PC-3 (cell line): Measurements from ENCODE around the gene ADORA2B.
"Not testable (repeated sequence)": the region's sequence is repeated elsewhere in the genome, so short reads cannot be mapped to it uniquely, and the experiment has no call there.

Experiments
- EZH2phosphoT487 ChIP-seq: fragments of 300-600 bp; sonication (generic); IDR thresholded peaks from 2 replicates; pipeline ENCODE4 v1.6.1; 2018; ENCODE audit warnings: mild to moderate bottlenecking, antibody characterized with exemption, low read length, borderline replicate concordance
- TF ChIP-seq, protein P1 (sequence below): fragments of 300-600 bp; sonication (generic); conservative IDR thresholded peaks from 2 replicates; pipeline ENCODE4 v1.5.1; 2017; ENCODE audit warnings: antibody characterized with exemption, low read depth, mild to moderate bottlenecking, low read length

DNA sequence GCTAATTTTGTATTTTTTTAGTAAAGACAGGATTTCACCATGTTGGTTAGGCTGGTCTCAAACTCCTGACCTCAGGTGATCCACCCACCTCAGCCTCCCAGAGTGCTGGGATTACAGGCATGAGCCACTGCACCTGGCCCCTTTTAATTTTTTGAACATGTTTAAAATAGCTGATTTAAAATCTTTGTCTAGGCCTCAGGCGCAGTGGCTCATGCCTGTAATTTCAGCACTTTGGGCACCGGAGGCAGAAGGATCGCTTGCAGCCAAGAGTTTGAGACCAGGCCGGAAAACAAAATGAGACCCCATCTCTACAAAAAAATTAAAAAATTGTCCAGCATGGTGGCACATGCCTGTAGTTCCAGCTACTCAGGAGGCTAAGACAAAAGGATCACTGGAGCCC lies 8.4 kb upstream of the ADORA2B start:
- not testable (repeated sequence) for TF ChIP-seq EZH2phosphoT487
- TF ChIP-seq, protein P1, sequence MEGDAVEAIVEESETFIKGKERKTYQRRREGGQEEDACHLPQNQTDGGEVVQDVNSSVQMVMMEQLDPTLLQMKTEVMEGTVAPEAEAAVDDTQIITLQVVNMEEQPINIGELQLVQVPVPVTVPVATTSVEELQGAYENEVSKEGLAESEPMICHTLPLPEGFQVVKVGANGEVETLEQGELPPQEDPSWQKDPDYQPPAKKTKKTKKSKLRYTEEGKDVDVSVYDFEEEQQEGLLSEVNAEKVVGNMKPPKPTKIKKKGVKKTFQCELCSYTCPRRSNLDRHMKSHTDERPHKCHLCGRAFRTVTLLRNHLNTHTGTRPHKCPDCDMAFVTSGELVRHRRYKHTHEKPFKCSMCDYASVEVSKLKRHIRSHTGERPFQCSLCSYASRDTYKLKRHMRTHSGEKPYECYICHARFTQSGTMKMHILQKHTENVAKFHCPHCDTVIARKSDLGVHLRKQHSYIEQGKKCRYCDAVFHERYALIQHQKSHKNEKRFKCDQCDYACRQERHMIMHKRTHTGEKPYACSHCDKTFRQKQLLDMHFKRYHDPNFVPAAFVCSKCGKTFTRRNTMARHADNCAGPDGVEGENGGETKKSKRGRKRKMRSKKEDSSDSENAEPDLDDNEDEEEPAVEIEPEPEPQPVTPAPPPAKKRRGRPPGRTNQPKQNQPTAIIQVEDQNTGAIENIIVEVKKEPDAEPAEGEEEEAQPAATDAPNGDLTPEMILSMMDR, result not testable (repeated sequence)
